GM21515 (cell line): ENCODE measurements around the gene VASP.

ENCODE experiments used
- ATAC-seq: cut with Tn5 transposase; IDR thresholded peaks from one replicate; pipeline ENCODE4 v1.9.1; 2021; ENCODE audit not compliant: unreplicated experiment

VASP gene

GRCh38 chr19:45514376-45515051 lies 7.2 kb downstream of the VASP start:
- ATAC-seq: no peak

DNA sequence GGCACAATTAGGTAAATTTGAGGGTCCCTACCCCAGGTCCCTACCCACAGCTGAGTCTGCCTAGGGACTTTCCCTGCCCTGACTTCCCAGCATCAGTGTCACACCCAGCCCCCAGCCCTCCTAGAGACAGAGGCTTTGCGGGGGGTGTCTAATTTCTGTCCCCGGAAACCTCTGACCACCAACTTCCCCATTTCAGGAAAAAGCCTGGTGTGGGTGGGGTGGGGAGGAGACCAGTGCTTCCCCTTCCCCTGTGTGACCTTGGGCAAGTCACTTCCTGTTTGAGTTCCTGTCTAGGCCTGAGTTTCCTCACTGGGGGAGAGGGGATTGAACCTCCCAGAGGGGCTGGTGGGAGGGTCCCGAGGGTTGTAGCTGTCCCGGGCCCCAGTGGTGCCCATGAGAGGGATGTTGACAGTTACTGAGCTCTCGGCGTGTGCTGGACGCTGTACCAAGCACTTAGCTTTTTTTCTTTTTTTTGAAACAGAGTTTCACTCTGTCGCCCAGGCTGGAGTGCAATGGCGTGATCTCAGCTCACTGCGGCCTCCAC lies 7.9 kb downstream of the VASP start:
- ATAC-seq: no peak

GRCh38 chr19:45515807-45516401 lies 8.6 kb downstream of the VASP start:
- ATAC-seq: no peak

DNA sequence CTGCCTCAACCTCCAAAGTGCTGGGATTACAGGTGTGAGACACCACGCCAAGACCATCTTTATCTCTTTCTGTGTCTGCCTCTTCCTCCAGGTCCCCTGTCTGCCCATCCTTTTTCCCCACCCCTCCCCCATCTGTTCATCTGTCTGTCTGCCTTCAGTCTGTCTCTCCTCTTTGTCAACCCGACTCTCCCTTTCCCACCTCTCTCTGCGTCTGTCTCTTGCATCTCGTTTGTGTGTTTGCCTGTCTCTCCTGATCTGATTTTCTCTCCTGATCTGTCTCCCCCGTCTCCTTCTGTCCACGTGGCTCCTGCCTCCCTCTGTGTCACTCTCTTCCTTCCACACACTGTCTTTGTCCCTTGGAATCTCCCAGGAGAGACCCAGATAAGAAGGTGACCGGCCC lies 10.0 kb downstream of the VASP start:
- ATAC-seq: no peak

GRCh38 chr19:45517641-45518468 lies 10.6 kb downstream of the VASP start:
- no peak for ATAC-seq

GRCh38 chr19:45518469-45518826 lies 11.2 kb downstream of the VASP start:
- no peak for ATAC-seq

DNA sequence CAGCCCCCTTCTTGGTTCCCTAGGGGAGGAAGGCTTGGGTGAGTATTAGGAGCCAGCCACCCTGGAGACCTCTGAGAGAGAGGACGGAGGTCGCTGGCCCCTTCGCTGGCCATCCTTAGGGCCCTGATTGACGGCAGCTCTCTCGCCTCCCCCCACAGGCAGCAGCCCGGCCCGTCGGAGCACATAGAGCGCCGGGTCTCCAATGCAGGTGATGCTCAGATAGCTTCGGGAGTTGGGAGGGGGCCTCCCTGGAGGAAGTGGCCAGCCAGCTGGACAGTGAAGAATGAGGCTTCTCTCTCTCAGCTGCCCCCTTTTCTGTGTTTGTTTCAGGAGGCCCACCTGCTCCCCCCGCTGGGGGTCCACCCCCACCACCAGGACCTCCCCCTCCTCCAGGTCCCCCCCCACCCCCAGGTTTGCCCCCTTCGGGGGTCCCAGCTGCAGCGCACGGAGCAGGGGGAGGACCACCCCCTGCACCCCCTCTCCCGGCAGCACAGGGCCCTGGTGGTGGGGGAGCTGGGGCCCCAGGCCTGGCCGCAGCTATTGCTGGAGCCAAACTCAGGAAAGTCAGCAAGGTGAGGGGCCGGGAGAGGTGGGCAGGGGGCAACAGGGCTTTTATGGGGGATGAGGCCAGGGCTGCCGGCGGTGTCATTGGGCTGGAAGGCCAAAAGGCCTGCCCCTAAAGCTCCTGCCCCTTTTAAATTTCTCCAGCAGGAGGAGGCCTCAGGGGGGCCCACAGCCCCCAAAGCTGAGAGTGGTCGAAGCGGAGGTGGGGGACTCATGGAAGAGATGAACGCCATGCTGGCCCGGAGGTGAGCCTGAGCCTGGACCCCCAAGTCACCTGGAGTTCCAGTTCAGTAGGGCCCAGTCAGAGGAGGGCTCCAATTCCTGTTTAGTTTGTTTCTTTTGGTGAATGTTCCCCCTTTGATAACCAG lies 15.0 kb downstream of the VASP start:
- ATAC-seq: no peak

GRCh38 chr19:45523642-45524256 lies 16.5 kb downstream of the VASP start:
- ATAC-seq: peak; percentile 64

DNA sequence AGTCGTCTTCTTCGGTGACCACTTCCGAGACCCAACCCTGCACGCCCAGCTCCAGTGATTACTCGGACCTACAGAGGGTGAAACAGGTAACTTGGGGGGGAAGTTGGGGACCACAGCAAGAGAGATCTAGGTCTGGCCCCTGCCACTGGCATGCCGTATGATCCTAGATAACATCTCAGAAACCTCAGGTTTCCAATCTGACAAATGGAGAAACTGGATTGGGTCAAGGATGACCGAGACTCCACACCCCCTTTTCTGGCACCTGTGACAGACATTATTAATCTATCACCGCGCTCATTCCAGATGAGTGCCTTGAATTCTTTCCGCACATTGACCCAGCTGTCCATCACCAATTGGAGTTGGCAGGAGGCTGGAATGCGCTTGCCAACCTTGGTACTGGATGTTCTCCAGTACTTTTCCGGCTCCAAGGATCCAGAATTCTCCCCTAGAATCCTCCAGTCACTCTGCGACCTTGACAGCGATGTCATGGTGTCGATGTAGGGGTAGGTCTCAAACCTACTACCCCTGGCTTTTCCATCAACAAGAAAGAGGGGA lies 17.4 kb downstream of the VASP start:
- no peak for ATAC-seq

GRCh38 chr19:45526143-45526542 lies 18.9 kb downstream of the VASP start:
- no peak for ATAC-seq

- ATAC-seq: no peak
These were observed 19.7 kb downstream of the VASP start for GRCh38 chr19:45526971-45527370.

DNA sequence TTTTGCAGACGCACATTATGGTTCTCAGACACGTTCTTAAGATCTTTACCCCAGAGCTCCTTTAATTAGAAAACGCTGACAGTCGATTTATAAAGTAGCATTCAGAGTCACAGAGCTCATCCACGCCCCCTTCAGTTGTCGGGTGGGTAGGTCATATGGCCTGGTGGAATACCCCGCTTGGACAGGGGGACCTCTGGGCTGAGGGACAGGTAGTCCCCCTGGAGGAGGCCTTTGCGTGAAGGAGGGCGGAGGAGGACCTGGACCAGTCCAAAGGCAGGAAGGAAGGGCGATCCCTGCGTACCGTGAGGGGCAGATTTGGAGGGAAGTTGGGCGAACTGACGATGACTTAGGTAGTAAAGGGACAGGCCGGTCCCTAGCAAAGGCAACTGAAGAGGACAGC lies 20.5 kb downstream of the VASP start:
- ATAC-seq: no peak

- ATAC-seq: no peak
These were observed 21.0 kb downstream of the VASP start for GRCh38 chr19:45528149-45528743.

DNA sequence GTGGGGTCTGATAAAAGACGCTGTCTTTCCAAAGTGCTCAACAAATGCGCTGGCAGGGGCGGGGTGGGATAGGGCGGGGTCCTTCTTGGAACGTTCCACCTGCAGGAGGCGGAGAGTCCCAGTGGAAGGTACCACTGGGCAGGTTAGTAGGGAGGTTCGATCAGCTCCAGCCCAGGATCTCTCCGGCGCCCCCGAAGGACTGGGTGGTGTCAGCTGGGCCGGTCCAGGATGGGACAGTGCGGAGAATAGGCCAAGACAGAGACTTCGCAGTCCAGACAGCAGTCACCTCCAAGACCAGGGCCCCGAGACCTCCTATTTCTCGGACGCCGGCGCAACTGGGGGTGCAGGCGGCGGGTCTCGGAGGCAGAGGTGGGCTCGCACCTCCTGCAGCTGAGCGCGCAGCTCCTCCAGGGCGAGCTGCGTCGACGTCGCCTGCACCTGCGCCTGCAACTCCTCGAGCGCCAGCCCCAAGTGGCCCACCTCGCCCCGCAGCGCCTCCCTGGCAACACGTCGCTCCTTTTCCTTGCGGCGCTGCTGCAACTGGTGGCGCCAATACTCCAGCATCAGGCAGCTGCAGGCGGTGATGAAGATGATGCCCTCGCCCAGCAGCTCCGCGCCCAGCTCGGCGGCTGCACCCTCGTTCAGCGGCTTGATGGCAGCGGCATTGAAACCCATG lies 21.6 kb downstream of the VASP start:
- no peak for ATAC-seq

GRCh38 chr19:45529420-45529785 lies 22.1 kb downstream of the VASP start:
- ATAC-seq: no peak

DNA sequence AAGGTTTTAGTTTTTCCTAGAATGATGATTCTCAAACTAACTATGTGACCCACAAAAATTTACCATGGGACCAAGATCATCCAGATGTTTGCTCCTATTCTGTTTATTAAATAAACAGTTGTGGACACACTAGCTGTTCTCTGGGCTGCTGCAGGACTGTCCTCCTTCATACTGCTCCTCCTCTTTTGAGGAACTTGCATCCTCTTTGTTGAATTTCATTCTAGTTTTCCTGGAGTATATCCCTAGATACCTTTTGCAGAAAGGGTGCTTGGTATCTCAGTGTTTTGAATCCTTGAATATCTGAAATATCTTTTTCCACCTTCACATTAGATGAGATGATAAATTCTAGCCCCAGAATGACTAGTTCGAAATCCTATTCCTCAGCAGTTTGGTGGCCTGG lies 24.1 kb downstream of the VASP start:
- ATAC-seq: no peak

DNA sequence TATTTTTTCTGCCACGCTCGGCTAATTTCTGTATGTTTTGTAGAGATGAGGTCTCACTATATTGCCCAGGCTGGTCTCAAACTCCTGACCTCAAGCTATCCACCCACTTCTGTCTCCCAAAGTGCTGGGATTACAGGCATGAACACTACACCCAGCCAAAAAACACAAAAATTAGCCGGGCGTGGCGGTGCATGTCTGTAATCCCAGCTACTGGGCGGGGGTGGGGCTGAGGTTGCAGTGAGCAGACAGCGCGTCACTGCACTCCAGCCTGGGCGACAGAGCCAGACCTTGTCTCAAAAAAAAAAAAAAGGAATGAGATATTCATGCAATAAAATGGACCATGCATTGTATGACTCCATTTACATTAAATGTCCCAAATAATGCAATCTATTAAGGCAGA lies 32.2 kb downstream of the VASP start:
- no peak for ATAC-seq

GRCh38 chr19:45542234-45542668 lies 35.0 kb downstream of the VASP start:
- no peak for ATAC-seq

- ATAC-seq: no peak
These were observed 40.0 kb downstream of the VASP start for GRCh38 chr19:45547211-45547770.
